WI38 (cell line): Measurements from ENCODE around the gene IFI30.
A peak's percentile ranks its signal among the peaks of the same experiment; 100 is the strongest.

Experiments
- H3K4me3 ChIP-seq: 2 replicates; pipeline ENCODE4 v1.5.1; 2011; ENCODE audit warnings: low read depth, mild to moderate bottlenecking, control low read depth, low read length
- CTCF ChIP-seq: IDR thresholded peaks from 2 replicates; pipeline ENCODE4 v1.5.1; 2012; ENCODE audit warnings: low read depth, mild to moderate bottlenecking, control low read depth, low read length

Gene IFI30

GRCh38 chr19:18183529-18183928 lies 9.9 kb downstream of the IFI30 start:
- no peak for TF ChIP-seq CTCF
- no peak overlapping the region for H3K4me3 ChIP-seq

- no peak for TF ChIP-seq CTCF
- no peak overlapping the region for H3K4me3 ChIP-seq
Measured at GRCh38 chr19:18185538-18185937, 11.9 kb downstream of the IFI30 start.

- no peak overlapping the region for H3K4me3 ChIP-seq
- TF ChIP-seq CTCF = no peak
Measured at GRCh38 chr19:18190278-18190677, 16.7 kb downstream of the IFI30 start.

- TF ChIP-seq CTCF = no peak
- H3K4me3 ChIP-seq = peak overlapping the region; percentile 60
Measured at GRCh38 chr19:18191640-18192062, 18.0 kb downstream of the IFI30 start.

- TF ChIP-seq CTCF = no peak
- peak within 1 kb of the TSS; percentile 79 for H3K4me3 ChIP-seq
Measured at GRCh38 chr19:18192673-18193387, 19.2 kb downstream of the IFI30 start, which contains the start of gene MPV17L2. MPV17L2 (plus strand) TSS chr19:18193218; CDS start chr19:18193282, 64 bp downstream.

GRCh38 chr19:18193388-18194180 lies 20.0 kb downstream of the IFI30 start:
- TF ChIP-seq CTCF = no peak
- H3K4me3 ChIP-seq = peak overlapping the region; percentile 79

GRCh38 chr19:18194181-18194530 lies 20.5 kb downstream of the IFI30 start:
- no peak for TF ChIP-seq CTCF
- peak overlapping the region; percentile 79 for H3K4me3 ChIP-seq
